Osteoblast (primary cell): ENCODE results near the gene GASK1A. TPM values are rescaled to one million over a fixed set of nuclear protein-coding genes. Genes with fewer than 3 reads are reported as not detected.

Experiments
- DNase-seq: peaks from one replicate; pipeline ENCODE4 v3.0.0; 2011; ENCODE audit warnings: low spot score, mixed read lengths; ENCODE audit not compliant: insufficient read length; ENCODE audit errors: missing footprints
- H2AFZ ChIP-seq: 2 replicates; pipeline ENCODE4 v1.6.0; 2011; ENCODE audit warnings: mild to moderate bottlenecking, low read length
- H3K27ac ChIP-seq: 2 replicates; pipeline ENCODE4 v1.5.1; 2011; ENCODE audit warnings: mild to moderate bottlenecking, low read depth, low read length, moderate library complexity
- H3K27me3 ChIP-seq: 2 replicates; pipeline ENCODE4 v1.6.0; 2012; ENCODE audit warnings: mild to moderate bottlenecking, control low read depth, inconsistent platforms, low read length, moderate library complexity; ENCODE audit not compliant: insufficient read depth
- H3K36me3 ChIP-seq: 2 replicates; pipeline ENCODE4 v1.5.1; 2011; ENCODE audit warnings: mild to moderate bottlenecking, low read length, control low read depth, moderate library complexity; ENCODE audit not compliant: insufficient read depth
- H3K4me1 ChIP-seq: 2 replicates; pipeline ENCODE4 v1.5.1; 2011; ENCODE audit warnings: mild to moderate bottlenecking, low read length, control low read depth, moderate library complexity; ENCODE audit not compliant: insufficient read depth
- H3K4me2 ChIP-seq: 2 replicates; pipeline ENCODE4 v1.6.0; 2011; ENCODE audit warnings: mild to moderate bottlenecking, low read length; ENCODE audit not compliant: insufficient read depth
- H3K4me3 ChIP-seq: fragments of 200-600 bp; sonication (generic); 3 replicates; pipeline ENCODE4 v1.5.1; 2012; ENCODE audit warnings: mild to moderate bottlenecking, low read length, inconsistent platforms; ENCODE audit not compliant: insufficient read depth
- H3K79me2 ChIP-seq: 2 replicates; pipeline ENCODE4 v1.6.0; 2012; ENCODE audit warnings: mild to moderate bottlenecking, low read length, control low read depth, inconsistent platforms; ENCODE audit not compliant: insufficient read depth
- H3K9me3 ChIP-seq: 2 replicates; pipeline ENCODE4 v1.5.1; 2011; ENCODE audit warnings: low read depth, low read length, control low read depth
- H4K20me1 ChIP-seq: 2 replicates; pipeline ENCODE4 v1.6.0; 2012; ENCODE audit warnings: mild to moderate bottlenecking, low read length, control low read depth; ENCODE audit not compliant: insufficient read depth
- CTCF ChIP-seq: IDR thresholded peaks from 2 replicates; pipeline ENCODE4 v1.5.1; 2011; ENCODE audit warnings: mild to moderate bottlenecking, low read depth, low read length, moderate library complexity; ENCODE audit errors: extremely low read depth
- total RNA-seq: library from RNA; depleted of rRNA; stranded (reverse); fragments of >200 nt; gene quantifications from 2 replicates; pipeline ENCODE4 v1.2.3, GENCODE V29; 2012

GASK1A gene
- total RNA-seq, 1 donor: 0.72 TPM

- H3K4me1 ChIP-seq: no peaks in the 10 kb centered on the region
- H2AFZ ChIP-seq: no peak overlapping the region
- TF ChIP-seq CTCF: no peak
- H3K27me3 ChIP-seq: no peaks in the 10 kb centered on the region
- no peaks in the 10 kb centered on the region for H3K36me3 ChIP-seq
- DNase-seq: peak; percentile 61
- H3K27ac ChIP-seq: no peak overlapping the region
- H3K9me3 ChIP-seq: no peaks in the 10 kb centered on the region
- H3K4me2 ChIP-seq: no peak overlapping the region
- no peaks in the 10 kb centered on the region for H3K79me2 ChIP-seq
- no peaks in the 10 kb centered on the region for H4K20me1 ChIP-seq
- no peak overlapping the region for H3K4me3 ChIP-seq
Measured at GRCh38 chr3:43073116-43073835, 94.2 kb downstream of the GASK1A start.

- no peaks in the 10 kb centered on the region for H4K20me1 ChIP-seq
Measured at GRCh38 chr3:43073836-43074220, 94.7 kb downstream of the GASK1A start.

GRCh38 chr3:43074482-43074881 is 95.4 kb downstream of the GASK1A start:
- H4K20me1 ChIP-seq: no peaks in the 10 kb centered on the region
- no peak for TF ChIP-seq CTCF
- no peak overlapping the region for H3K27ac ChIP-seq
- H3K27me3 ChIP-seq: no peaks in the 10 kb centered on the region
- H3K4me1 ChIP-seq: no peaks in the 10 kb centered on the region
- no peak for DNase-seq
- H2AFZ ChIP-seq: no peak overlapping the region
- H3K36me3 ChIP-seq: no peaks in the 10 kb centered on the region
- H3K4me3 ChIP-seq: no peak overlapping the region
- no peak overlapping the region for H3K4me2 ChIP-seq
- H3K9me3 ChIP-seq: no peaks in the 10 kb centered on the region
- H3K79me2 ChIP-seq: no peaks in the 10 kb centered on the region

More at GRCh38 chr3:43073836-43074220, 94.7 kb downstream of the GASK1A start:
- Histone ChIP-seq H2AFZ (no peak overlapping the region), H3K4me3 (no peak overlapping the region), H3K36me3 (no peaks in the 10 kb centered on the region), H3K4me1 (no peaks in the 10 kb centered on the region), H3K27ac (no peak overlapping the region), H3K4me2 (no peak overlapping the region), H3K27me3 (no peaks in the 10 kb centered on the region), H3K79me2 (no peaks in the 10 kb centered on the region), H3K9me3 (no peaks in the 10 kb centered on the region)
- TF ChIP-seq CTCF: no peak
- no peak for DNase-seq

- Histone ChIP-seq H3K79me2 (no peaks in the 10 kb centered on the region), H3K9me3 (no peaks in the 10 kb centered on the region), H3K36me3 (no peaks in the 10 kb centered on the region), H4K20me1 (no peaks in the 10 kb centered on the region), H3K4me2 (no peak overlapping the region), H3K4me3 (no peak overlapping the region), H2AFZ (no peak overlapping the region), H3K27me3 (no peaks in the 10 kb centered on the region), H3K27ac (no peak overlapping the region), H3K4me1 (no peaks in the 10 kb centered on the region)
- no peak for TF ChIP-seq CTCF
- no peak for DNase-seq
Measured at GRCh38 chr3:43074901-43075689, 96.0 kb downstream of the GASK1A start.
